HEK293T (cell line): ENCODE results near the gene IL17REL.

Experiments used
- CTCF ChIA-PET: fragments of 350-600 bp; formaldehyde crosslinking; extraction: SDS; loops from one replicate; lab custom pipeline; 2021; ENCODE audit warnings: antibody characterized with exemption, inconsistent platforms; lab: Yijun Ruan, JAX
- POLR2A ChIA-PET: fragments of 350-600 bp; formaldehyde crosslinking; extraction: SDS; loops from one replicate; lab custom pipeline; 2020; ENCODE audit warnings: antibody characterized with exemption, inconsistent platforms; lab: Yijun Ruan, JAX
- DNase-seq: peaks from one replicate; pipeline ENCODE4 v3.0.0; 2012; ENCODE audit warnings: mixed read lengths; ENCODE audit errors: extremely low spot score
- ARNT ChIP-seq: fragments of 450-650 bp; IDR thresholded peaks from 2 replicates; pipeline ENCODE4 v1.6.1; 2017; ENCODE audit warnings: mild to moderate bottlenecking
- BHLHE40 ChIP-seq: fragments of 450-650 bp; IDR thresholded peaks from 2 replicates; pipeline ENCODE4 v1.6.1; 2016; ENCODE audit warnings: mild to moderate bottlenecking, moderate library complexity, borderline replicate concordance
- CTBP1 ChIP-seq: fragments of 450-650 bp; IDR thresholded peaks from 2 replicates; pipeline ENCODE4 v1.6.1; 2016; ENCODE audit warnings: borderline replicate concordance
- ELF4 ChIP-seq: fragments of 450-650 bp; IDR thresholded peaks from 2 replicates; pipeline ENCODE4 v1.6.1; 2017; ENCODE audit warnings: antibody characterized with exemption
- FOXA1 ChIP-seq: fragments of 450-650 bp; IDR thresholded peaks from 2 replicates; pipeline ENCODE4 v1.6.1; 2016; ENCODE audit warnings: mild to moderate bottlenecking
- FOXK2 ChIP-seq: fragments of 450-650 bp; IDR thresholded peaks from 2 replicates; pipeline ENCODE4 v1.6.1; 2016; ENCODE audit warnings: mild to moderate bottlenecking
- FOXM1 ChIP-seq: fragments of 450-650 bp; IDR thresholded peaks from 2 replicates; pipeline ENCODE4 v1.6.1; 2017; ENCODE audit warnings: mild to moderate bottlenecking, borderline replicate concordance
- HDGF ChIP-seq: fragments of 450-650 bp; IDR thresholded peaks from 2 replicates; pipeline ENCODE4 v1.6.1; 2017; ENCODE audit warnings: antibody characterized with exemption, borderline replicate concordance
- L3MBTL2 ChIP-seq: fragments of 450-650 bp; conservative IDR thresholded peaks from 2 replicates; pipeline ENCODE4 v1.6.1; 2016; ENCODE audit warnings: mild to moderate bottlenecking
- LEF1 ChIP-seq: fragments of 450-650 bp; IDR thresholded peaks from 2 replicates; pipeline ENCODE4 v1.6.1; 2017; ENCODE audit warnings: mild to moderate bottlenecking, borderline replicate concordance
- NFRKB ChIP-seq: fragments of 450-650 bp; IDR thresholded peaks from 2 replicates; pipeline ENCODE4 v1.6.1; 2016; ENCODE audit warnings: mild to moderate bottlenecking, moderate library complexity
- SP1 ChIP-seq: fragments of 450-650 bp; IDR thresholded peaks from 2 replicates; pipeline ENCODE4 v1.6.1; 2017
- SUZ12 ChIP-seq: fragments of 450-650 bp; IDR thresholded peaks from 2 replicates; pipeline ENCODE4 v1.6.1; 2016; ENCODE audit warnings: mild to moderate bottlenecking
- TARDBP ChIP-seq: fragments of 450-650 bp; IDR thresholded peaks from 2 replicates; pipeline ENCODE4 v1.6.1; 2016
- ZNF384 ChIP-seq: fragments of 450-650 bp; IDR thresholded peaks from 2 replicates; pipeline ENCODE4 v1.6.1; 2016
- TF ChIP-seq, protein P1 (sequence below): fragments of 450-650 bp; IDR thresholded peaks from 2 replicates; pipeline ENCODE4 v1.6.1; 2016

Gene IL17REL

DNA sequence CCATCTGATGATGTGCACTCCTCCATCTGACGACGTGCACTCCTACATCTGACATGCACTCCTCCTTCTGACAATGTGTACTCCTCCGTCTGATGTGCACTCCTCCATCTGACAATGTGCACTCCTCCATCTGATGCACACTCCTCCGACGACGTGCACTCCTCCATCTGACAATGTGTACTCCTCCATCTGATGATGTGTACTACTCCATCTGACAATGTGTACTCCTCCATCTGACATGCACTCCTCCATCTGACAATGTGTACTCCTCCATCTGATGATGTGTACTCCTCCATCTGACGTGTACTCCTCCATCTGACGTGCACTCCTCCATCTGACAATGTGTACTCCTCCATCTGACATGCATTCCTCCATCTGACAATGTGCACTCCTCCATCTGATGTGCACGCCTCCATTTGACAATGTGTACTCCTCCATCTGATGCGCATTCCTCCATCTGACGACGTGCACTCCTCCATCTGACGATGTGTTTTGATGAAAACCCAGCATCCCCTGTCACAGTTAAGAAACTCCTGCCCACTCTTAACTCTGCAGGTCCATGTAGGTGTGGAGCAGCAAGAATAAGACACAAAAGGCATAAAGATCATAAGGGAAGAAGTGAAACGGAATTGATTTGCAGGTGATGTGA, 9.7 kb upstream of the IL17REL start:
- CTCF ChIA-PET: no interaction called here
- TF ChIP-seq ZNF384 (no peak), LEF1 (no peak), FOXM1 (no peak), ARNT (no peak), TARDBP (no peak), BHLHE40 (no peak)
- TF ChIP-seq, protein P1, sequence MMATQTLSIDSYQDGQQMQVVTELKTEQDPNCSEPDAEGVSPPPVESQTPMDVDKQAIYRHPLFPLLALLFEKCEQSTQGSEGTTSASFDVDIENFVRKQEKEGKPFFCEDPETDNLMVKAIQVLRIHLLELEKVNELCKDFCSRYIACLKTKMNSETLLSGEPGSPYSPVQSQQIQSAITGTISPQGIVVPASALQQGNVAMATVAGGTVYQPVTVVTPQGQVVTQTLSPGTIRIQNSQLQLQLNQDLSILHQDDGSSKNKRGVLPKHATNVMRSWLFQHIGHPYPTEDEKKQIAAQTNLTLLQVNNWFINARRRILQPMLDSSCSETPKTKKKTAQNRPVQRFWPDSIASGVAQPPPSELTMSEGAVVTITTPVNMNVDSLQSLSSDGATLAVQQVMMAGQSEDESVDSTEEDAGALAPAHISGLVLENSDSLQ: no peak
- no peak for DNase-seq
- POLR2A ChIA-PET: no interaction called here

GRCh38 chr22:50020606-50021005, 8.0 kb upstream of the IL17REL start:
- CTCF ChIA-PET: no interaction called here
- no peak for TF ChIP-seq ELF4
- no peak for TF ChIP-seq NFRKB
- TF ChIP-seq ARNT: no peak
- TF ChIP-seq FOXA1: no peak
- TF ChIP-seq ZNF384: no peak
- no peak for TF ChIP-seq L3MBTL2
- no peak for TF ChIP-seq FOXM1
- TF ChIP-seq TARDBP: no peak
- TF ChIP-seq, protein P1: no peak
- TF ChIP-seq SUZ12: no peak
- TF ChIP-seq SP1: no peak
- TF ChIP-seq HDGF: no peak
- no peak for TF ChIP-seq FOXK2
- TF ChIP-seq LEF1: no peak
- TF ChIP-seq CTBP1: no peak
- POLR2A ChIA-PET: no interaction called here
- no peak for DNase-seq

GRCh38 chr22:50019316-50019715, 6.8 kb upstream of the IL17REL start:
- POLR2A ChIA-PET: no interaction called here
- CTCF ChIA-PET: interaction anchor here (0.7 to 0.9 kb wide), 2 partner anchors 11 to 13 kb away, joined by 3 read pairs; no protein-coding TSS in a partner anchor

DNA sequence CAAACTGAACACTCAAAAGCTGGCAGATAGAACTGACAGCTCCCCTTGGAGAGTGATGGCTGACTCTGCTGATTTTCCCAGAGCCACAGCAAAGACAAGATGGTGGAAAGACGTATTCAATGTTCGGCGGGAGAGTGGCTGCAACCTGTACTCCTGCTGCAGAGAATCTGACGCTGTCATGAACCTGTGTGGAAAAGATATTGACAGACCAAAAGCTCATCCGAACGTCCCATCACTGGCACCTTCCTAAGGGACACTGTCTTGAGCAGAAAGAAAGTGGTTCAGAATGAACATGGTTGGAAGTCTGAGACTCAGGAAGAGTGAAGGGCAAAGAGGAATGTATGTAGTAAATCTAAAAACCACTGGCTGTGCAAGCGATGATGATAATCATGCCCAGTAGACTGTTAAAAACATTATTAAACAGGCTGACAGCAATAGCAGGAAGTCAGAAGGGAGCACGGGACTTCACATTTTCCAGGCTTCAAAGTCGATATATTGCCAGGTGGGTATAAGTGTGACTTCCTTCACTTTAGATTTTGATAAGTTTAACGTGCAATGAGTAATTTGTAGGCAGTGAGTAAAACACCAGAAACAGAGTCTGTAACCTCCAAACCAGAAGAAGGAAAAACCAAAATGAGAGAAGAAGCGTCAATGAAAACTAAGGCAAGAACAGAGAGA, 6.2 kb upstream of the IL17REL start:
- no peak for DNase-seq
- TF ChIP-seq ELF4 (no peak), TARDBP (no peak), FOXA1 (no peak), SUZ12 (no peak), ARNT (no peak), CTBP1 (no peak), BHLHE40 (no peak), NFRKB (no peak), L3MBTL2 (no peak), SP1 (no peak), FOXM1 (no peak), FOXK2 (no peak), LEF1 (no peak), ZNF384 (no peak), HDGF (no peak)
- TF ChIP-seq, protein P1: no peak
- ChIA-PET POLR2A (no interaction called here), CTCF (interaction anchor here (0.6 to 2.4 kb wide), 3 partner anchors 9 to 13 kb away, joined by 3 to 7 read pairs (median 4); no protein-coding TSS in a partner anchor)

More at GRCh38 chr22:50019316-50019715, 6.8 kb upstream of the IL17REL start:
- DNase-seq: no peak
- TF ChIP-seq FOXA1: no peak
- TF ChIP-seq SUZ12: no peak
- no peak for TF ChIP-seq NFRKB
- TF ChIP-seq, protein P1: no peak
- no peak for TF ChIP-seq LEF1
- no peak for TF ChIP-seq CTBP1
- no peak for TF ChIP-seq BHLHE40
- TF ChIP-seq ZNF384: no peak
- TF ChIP-seq FOXM1: no peak
- TF ChIP-seq HDGF: no peak
- no peak for TF ChIP-seq FOXK2
- no peak for TF ChIP-seq SP1
- no peak for TF ChIP-seq ARNT
- no peak for TF ChIP-seq ELF4

- POLR2A ChIA-PET: no interaction called here
- no peak for TF ChIP-seq TARDBP
- no peak for TF ChIP-seq ELF4
- TF ChIP-seq LEF1: no peak
- no peak for TF ChIP-seq NFRKB
- no peak for TF ChIP-seq ARNT
- TF ChIP-seq SUZ12: no peak
- no peak for TF ChIP-seq FOXM1
- no peak for TF ChIP-seq L3MBTL2
- TF ChIP-seq BHLHE40: no peak
- TF ChIP-seq ZNF384: no peak
- TF ChIP-seq, protein P1: no peak
- no peak for TF ChIP-seq SP1
- no peak for TF ChIP-seq FOXK2
- no peak for TF ChIP-seq CTBP1
- TF ChIP-seq HDGF: no peak
- no peak for TF ChIP-seq FOXA1
- CTCF ChIA-PET: interaction anchor here (0.6 to 2.4 kb wide), 2 partner anchors 13 to 121 kb away, joined by 4 to 7 read pairs; no protein-coding TSS in a partner anchor
- DNase-seq: no peak
These were observed 5.2 kb upstream of the IL17REL start for GRCh38 chr22:50017701-50018224.
